Activated T-cell treated with anti-CD3 and anti-CD28 coated beads, Interleukin-2, amount 50 U/mL, for 48 hours (primary cell): ENCODE data around the gene JARID2.
A peak's percentile ranks its signal among the peaks of the same experiment; 100 is the strongest.

Experiments
- DNase-seq, 2 experiments: peaks; one replicate each; pipeline ENCODE4 v3.0.0-alpha.2; 2020

JARID2 gene

DNA sequence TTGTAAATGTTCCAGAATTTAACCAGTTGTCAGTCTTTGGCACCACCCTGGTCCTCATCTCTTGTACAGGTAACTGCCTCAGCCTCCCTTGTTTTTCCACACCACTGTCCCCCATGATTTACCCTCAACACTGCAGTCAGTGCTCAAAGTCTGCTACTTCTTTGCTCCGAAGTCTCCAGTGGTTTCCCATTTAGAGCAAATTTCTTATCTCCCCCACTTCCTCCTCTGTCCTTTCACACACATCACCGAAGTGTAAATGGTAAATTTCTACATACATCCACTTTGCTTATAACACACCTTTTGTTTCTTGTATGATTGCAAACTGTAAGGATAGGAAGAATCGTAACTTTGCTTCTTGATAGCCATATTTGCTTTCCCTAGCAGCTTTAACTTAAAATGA is 115.3 kb downstream of the JARID2 start:
- no peak for DNase-seq

DNA sequence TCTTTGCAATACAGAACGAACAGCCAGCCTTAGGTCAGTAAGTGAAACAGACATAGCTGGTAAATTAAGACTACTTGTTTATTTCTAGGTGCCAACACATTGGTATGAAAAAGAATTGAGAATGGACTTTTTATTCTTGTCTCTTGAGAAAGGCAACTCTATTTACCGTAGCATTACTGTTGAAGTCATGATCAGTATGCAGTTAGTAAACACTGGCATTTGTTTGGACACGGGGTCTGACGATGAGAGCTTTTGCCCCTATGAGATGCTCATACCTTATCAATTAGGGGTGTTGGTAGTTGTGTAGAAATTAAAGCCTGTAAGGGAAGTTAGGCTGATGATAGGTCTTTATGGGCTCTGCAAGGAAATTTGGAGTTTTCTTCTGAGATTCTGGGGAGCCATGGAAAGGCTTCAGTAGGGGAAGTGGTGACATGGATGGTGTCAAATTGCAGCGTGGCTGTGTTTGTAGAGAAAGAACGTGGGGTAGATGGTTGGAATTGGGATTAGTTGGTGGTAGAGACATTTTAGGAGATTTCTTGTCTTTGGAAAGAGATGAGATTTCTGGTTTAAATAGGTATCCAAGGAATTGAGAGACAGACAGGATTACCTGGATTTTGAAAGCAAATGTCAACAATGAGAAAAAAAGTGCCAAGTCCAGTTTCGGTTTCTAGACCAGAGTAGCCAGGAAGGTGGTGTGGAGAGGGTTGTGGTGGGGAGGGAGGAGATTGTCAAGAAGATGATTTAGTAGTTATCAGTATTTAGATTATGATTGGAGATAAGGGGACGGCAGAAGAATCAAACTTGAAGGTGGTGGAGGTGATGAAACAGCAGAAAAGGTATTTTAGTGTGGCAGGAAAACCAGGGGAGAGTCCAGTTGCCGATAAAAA is 116.6 kb downstream of the JARID2 start:
- DNase-seq, result no peak

DNA sequence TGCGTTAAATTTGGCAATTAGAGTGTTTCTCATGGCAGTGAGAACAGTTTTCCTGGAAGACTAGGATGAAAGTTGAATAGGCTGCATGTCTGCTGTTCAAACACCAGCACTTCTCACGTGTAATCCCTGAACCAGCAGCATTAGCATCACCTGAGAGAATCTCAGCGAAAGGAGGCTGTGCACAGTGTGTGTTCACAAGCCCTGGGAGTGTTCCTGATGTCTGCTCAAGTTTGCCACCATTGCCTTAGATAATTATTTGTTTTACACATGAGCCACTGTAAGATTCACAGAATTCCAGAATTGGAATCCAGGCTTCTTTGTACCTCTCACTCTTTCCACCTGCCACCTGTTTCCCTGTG is 117.3 kb downstream of the JARID2 start:
- DNase-seq, result no peak

DNA sequence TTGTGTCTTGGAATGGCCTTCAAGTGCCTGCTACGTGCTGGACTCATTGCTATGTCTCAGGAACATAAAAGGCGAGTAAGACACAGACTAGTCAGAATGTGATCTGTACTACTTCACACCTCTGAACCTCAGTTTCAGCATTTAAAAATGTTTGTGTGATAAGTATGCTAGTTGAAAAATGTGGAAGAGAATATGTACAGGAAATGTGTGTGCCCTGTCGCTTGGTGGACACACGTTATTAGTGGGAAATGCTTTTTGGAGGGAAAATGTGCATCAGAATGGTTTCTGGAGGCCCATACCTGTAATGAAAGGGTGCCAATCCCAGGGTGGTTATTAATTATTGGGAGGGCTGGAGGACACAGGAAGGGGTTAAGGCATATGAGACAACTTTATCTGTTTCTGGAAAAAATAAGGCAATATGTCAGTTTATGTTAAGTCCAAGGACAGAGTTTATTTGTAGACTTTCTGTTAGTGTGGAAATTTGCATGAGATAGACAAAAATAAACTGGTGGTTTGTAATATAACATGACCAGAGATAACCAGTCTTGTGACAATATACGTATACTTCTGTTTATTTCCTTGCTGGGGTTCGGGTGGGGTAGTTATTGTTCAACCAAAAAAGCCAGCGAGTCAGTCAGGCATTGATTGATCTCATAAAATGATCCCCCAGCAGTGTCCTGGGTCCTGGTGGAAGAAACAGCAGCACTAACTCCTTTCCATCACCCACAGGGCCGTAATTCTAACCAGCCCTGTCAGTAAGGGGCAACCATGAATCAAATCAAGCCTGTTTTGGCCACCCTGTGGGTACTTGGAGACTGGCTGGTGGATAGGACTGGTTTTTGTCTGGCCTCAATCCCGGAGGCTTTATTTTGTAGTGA is 117.9 kb downstream of the JARID2 start:
- no peak for DNase-seq

GRCh38 chr6:15364401-15365037 is 118.7 kb downstream of the JARID2 start:
- no peak for DNase-seq

DNA sequence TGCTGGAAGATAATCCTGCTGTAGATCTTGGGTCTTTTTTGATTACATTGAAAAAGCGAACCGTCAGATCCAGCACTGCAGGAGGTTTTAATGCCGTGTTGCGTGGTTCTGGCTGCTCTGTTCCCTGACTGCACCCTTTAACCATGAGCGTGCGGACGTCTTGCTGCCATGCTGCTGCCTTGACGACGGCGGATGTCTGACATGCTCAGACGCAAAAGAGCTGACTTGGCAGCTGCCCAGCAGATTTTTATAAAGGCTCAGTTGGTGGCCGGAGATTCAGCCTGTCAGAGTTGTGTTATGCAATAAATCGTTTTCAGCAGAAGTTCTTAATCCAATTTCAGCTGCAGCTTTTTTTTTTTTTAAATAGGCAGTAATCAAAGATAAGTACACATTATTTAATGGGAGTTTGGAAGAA is 119.4 kb downstream of the JARID2 start:
- peak; percentile 42 to 51 for DNase-seq

DNA sequence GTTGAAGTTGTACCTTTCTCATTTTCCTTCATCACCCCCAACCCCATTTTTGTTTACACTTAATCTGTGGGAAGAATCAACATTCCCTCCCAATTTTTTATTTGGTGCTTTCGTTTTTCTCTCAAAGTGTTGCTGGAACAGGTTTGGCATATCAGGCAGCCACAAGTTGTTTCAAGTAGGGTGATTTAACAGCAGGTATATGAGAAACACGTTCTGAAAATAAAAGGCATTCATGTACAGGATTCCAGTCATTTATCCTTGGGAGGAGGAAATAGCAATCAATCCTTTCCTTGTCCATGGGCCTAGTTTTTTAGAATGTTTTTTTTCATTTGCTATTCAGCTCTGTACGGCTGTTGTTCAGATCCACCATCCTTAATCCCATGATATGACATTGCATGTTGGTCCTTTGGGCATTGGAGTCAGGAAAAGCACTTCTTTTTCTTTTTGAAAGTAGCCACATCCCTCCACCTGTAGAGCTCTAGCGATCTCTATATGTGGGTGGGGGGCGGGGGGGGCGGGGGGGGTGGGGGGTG is 120.2 kb downstream of the JARID2 start:
- DNase-seq, result no peak

DNA sequence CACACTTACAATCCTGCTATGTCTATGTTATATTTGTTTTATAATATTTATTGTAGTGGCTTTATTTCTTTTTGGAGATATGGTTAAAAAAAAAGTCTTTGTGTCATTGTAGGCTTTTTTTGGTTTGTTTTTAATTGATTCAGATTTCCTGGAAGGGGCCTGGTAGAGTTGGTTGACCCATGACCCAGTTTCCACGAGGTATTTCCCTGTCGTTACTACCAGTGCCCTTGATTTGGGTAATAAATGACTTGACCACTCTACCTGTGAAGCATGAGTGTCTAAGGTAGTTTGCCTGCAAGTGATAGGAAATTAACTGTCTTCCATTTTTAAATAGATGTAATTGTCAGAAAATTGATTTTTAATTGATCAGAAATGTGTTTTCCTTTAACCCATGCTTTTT is 121.0 kb downstream of the JARID2 start:
- no peak for DNase-seq

GRCh38 chr6:15368186-15368585 is 122.3 kb downstream of the JARID2 start:
- no peak for DNase-seq

DNA sequence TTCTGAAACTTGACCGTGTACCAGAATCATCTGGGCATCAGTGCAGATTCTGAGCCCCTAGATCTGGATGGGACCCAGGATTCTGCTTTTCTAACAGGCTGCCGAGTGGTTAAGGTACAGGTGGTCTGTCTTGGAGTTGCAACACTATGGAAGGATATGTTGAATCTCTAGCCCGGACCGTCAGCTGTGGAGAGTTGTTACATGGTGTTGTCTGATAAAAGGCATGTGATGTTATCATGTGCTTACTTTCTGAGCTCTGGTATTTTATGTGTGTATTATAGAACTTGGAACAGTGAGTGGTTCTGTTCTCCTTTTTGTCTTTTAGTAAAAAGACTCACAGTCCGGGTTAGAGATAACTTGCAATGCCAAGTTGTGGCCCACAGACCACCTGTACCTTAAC is 123.0 kb downstream of the JARID2 start:
- DNase-seq, result no peak

DNA sequence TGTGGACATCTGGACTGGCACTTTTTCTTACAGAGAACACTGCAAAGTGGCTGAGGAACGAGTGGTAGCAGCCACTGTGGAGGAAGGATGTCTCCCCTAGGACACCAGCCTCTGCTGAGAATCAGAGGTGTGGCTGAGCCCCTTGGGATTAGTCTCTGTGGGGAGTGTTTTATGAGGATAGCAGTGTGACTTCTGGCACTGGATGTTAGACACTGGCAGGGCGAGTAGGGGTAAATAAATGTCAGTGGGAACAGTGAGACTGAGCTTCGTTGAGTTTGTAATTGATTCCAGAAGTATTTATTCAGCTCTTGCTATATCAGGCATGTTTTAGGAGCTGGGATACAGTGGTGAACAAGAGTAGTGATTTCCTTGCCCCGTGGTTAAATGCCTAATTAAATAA is 124.0 kb downstream of the JARID2 start:
- DNase-seq, result no peak

- DNase-seq, result no peak
Observed at GRCh38 chr6:15370733-15371671, 125.1 kb downstream of the JARID2 start.

GRCh38 chr6:15372932-15373331 is 127.1 kb downstream of the JARID2 start:
- no peak for DNase-seq

DNA sequence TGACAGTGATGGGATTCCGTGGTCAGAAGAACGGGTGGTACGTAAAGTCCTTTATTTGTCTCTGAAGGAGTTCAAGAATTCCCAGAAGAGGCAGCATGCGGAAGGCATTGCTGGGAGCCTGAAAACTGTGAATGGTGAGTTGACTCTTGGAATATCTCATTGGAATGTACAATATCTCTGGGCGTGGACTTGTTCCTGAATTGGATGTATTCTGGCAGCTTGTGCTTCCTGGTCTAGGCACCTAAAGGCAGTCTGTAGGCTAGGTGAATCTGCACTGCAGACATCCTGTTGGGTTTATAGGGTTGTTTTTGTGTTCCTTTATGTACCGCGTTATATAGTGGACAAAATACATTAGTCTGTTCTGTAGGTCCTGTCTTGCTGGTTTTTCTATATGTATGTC is 128.2 kb downstream of the JARID2 start:
- no peak for DNase-seq

DNA sequence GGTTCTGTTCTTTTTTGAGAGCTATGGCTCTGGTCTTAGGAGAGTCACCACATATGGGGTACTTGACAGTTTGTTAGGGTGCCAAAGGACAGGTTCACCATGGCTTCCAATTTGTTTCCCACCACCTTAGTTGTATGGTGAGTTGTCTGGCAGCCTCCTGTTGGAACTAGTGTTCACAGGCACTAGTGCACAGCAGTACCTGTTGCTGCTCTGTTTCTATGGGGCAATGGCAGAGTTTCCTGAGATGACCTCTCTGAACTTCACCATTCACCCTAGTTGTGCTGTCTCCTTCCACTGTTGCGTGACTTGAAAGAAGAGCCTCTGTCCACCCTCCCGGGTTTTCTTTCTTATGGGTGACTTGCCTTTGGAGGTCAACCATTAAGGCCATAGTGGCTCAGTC is 129.1 kb downstream of the JARID2 start:
- no peak for DNase-seq

GRCh38 chr6:15375638-15376290 is 129.9 kb downstream of the JARID2 start:
- DNase-seq, result no peak

GRCh38 chr6:15376900-15377487 is 131.1 kb downstream of the JARID2 start:
- no peak for DNase-seq

DNA sequence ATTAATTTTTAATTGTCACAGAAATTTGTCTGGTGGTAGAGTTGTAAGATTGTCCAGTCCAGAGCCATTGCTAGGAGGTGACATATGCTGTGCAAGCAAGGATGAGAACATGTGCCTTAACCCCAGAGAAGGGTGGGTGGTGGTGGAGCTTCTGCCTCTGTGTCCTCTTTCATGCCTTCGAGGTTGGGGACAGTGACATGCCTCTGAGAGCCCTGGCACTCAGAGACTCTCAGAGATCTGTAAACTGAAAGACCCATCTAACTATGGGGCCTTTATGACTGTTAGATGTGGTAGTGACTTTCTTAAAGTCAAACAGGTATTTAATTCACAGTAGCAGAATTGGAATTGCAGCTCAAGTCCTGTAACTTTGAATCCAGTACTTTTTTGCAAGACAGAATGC is 132.4 kb downstream of the JARID2 start:
- no peak for DNase-seq

- no peak for DNase-seq
Observed at GRCh38 chr6:15378866-15379265, 133.0 kb downstream of the JARID2 start.

DNA sequence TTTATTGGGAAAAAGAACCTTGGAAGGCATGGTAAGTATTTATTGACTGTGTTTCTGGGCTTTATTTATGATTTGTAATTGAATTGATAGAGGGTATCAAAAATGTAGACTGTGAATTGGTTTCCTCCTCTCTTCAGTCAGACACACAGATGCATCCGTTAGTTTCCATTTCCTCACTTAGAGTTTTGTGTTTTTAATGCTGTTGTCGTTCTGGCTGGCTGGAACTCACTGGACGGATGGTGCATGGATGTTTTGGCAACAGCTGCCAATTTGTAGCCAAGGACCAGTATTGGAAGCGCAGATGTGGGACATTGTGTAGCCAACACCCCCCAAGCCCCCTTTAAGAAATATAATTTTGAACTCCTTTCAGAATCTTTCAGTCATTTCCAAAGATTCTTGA is 134.5 kb downstream of the JARID2 start:
- DNase-seq, result no peak

GRCh38 chr6:15382089-15382488 is 136.2 kb downstream of the JARID2 start:
- no peak for DNase-seq
